ENCODE measurements around the gene KCNK13. TPM values are rescaled to one million over a fixed set of nuclear protein-coding genes. Genes with fewer than 3 reads are reported as not detected.
A peak's percentile ranks its signal among the peaks of the same experiment; 100 is the strongest.

Gene KCNK13
- total RNA-seq, 1 donor from 2014 or later: not detected

DNA sequence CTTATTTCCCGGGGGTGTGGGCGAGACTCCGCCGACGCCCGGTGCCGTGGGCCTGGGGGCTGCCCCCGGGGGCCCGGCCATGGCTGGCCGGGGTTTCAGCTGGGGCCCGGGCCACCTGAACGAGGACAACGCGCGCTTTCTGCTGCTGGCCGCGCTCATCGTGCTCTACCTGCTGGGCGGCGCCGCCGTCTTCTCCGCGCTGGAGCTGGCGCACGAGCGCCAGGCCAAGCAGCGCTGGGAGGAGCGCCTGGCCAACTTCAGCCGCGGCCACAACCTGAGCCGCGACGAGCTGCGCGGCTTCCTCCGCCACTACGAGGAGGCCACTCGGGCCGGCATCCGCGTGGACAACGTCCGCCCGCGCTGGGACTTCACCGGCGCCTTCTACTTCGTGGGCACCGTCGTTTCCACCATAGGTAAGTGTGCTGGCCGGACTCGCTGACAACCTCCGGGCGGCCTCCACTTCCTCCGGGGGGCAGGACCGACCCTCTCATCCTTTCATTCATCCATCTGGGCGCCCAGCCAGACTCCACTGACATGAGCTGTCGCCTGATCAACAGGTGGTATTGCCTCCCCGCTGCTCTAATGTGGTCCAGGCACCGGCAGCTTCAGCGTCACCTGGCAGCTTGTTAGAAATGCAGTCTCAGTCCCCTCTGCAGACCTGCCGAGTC lies 467 bp downstream of the KCNK13 start:
- H3K36me3 Mint-ChIP-seq (ENCODE audit: low read depth): peaks cover 4% of the 10 kb centered on the region
- DNase-seq (ENCODE audit: low spot score): no peak
- H3K27ac Mint-ChIP-seq (ENCODE audit: unreplicated experiment): no peak overlapping the region
- peaks cover 63% of the 10 kb centered on the region for H3K27me3 Mint-ChIP-seq (ENCODE audit: low read depth)
- H3K4me3 Mint-ChIP-seq (ENCODE audit: unreplicated experiment): peak overlapping the region; percentile 61
- TF ChIP-seq, protein P1, sequence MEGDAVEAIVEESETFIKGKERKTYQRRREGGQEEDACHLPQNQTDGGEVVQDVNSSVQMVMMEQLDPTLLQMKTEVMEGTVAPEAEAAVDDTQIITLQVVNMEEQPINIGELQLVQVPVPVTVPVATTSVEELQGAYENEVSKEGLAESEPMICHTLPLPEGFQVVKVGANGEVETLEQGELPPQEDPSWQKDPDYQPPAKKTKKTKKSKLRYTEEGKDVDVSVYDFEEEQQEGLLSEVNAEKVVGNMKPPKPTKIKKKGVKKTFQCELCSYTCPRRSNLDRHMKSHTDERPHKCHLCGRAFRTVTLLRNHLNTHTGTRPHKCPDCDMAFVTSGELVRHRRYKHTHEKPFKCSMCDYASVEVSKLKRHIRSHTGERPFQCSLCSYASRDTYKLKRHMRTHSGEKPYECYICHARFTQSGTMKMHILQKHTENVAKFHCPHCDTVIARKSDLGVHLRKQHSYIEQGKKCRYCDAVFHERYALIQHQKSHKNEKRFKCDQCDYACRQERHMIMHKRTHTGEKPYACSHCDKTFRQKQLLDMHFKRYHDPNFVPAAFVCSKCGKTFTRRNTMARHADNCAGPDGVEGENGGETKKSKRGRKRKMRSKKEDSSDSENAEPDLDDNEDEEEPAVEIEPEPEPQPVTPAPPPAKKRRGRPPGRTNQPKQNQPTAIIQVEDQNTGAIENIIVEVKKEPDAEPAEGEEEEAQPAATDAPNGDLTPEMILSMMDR (IDR thresholded peaks at IDR 0.05): no peak
- H3K9me3 Mint-ChIP-seq (ENCODE audit: low read depth): peaks cover 12% of the 10 kb centered on the region
- H3K4me1 Mint-ChIP-seq (ENCODE audit: low read depth): peaks cover 13% of the 10 kb centered on the region

DNA sequence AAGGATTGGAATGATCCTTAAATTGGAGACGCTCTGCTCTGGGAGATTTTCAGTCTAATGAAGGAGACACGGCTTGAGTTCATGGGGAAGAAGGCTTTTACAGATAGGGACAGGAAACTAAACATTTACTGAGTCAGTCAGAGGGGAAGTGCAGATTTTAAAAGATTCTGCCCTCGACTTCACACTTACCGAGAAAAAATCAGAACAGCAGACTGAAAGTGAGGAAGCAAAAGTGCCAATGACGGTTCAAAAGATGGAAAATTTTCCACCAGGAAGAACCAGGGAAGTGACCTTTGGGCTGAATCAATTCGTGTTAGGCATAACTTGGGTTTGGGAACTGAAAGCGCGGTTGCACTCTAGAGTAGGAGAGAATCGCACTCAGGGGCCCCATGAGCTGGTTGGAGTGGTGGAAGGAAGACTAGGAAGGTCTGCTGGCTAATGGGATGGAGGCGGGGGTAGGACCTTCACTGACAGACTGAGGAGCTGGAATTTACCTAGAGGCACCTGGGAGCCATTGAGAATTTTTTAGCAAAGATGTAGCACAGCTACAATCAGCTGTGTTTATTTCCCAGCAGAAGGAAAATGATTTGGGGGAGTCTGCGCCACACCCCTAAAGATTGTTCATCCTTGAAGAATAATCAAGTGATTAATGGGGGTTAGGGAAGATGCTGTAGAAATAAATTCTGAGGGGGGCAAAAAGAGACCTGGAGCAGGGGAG lies 1.2 kb downstream of the KCNK13 start:
- peak overlapping the region; percentile 61 for H3K4me3 Mint-ChIP-seq (ENCODE audit: unreplicated experiment)
- TF ChIP-seq, protein P1 (IDR thresholded peaks at IDR 0.05): no peak
- no peak for DNase-seq (ENCODE audit: low spot score)

DNA sequence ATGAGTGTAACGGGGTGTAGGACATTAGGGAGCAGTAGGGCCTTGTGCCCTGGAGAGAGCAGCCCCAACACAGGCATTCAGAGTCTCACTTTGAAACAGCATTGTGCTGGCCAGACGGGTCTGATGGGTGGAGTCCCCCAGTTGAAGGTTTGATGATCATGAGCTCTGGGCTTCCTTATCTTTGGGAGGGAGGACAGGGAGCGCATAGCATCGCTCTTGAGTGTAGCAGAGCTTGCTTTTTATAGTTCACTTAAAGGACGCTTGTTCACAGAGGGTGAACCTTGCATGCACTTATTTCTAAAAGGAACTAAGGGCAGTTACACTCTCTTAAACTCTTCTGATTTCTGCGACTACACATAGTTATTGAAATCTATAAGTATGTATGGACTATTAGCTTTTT lies 10.6 kb downstream of the KCNK13 start:
- Mint-ChIP-seq H3K9me3 (ENCODE audit: low read depth) (no peaks in the 10 kb centered on the region), H3K27ac (ENCODE audit: unreplicated experiment) (no peak overlapping the region), H3K4me1 (ENCODE audit: low read depth) (no peaks in the 10 kb centered on the region), H3K4me3 (ENCODE audit: unreplicated experiment) (no peak overlapping the region), H3K36me3 (ENCODE audit: low read depth) (peaks cover under 1% of the 10 kb centered on the region), H3K27me3 (ENCODE audit: low read depth) (peaks cover 70% of the 10 kb centered on the region)
- TF ChIP-seq, protein P1 (IDR thresholded peaks at IDR 0.05): no peak
- DNase-seq (ENCODE audit: low spot score): no peak

More for the DNA sequence above, 1.2 kb downstream of the KCNK13 start:
- Mint-ChIP-seq H3K27me3 (ENCODE audit: low read depth) (peaks cover 67% of the 10 kb centered on the region), H3K27ac (ENCODE audit: unreplicated experiment) (no peak overlapping the region), H3K9me3 (ENCODE audit: low read depth) (peaks cover 12% of the 10 kb centered on the region), H3K36me3 (ENCODE audit: low read depth) (peaks cover 4% of the 10 kb centered on the region), H3K4me1 (ENCODE audit: low read depth) (peaks cover 13% of the 10 kb centered on the region)

GRCh38 chr14:90079576-90079975 lies 17.8 kb downstream of the KCNK13 start:
- Mint-ChIP-seq H3K4me1 (ENCODE audit: low read depth) (no peaks in the 10 kb centered on the region), H3K27ac (ENCODE audit: unreplicated experiment) (no peak overlapping the region), H3K36me3 (ENCODE audit: low read depth) (peaks cover 8% of the 10 kb centered on the region), H3K27me3 (ENCODE audit: low read depth) (peaks cover 71% of the 10 kb centered on the region), H3K4me3 (ENCODE audit: unreplicated experiment) (no peak overlapping the region), H3K9me3 (ENCODE audit: low read depth) (peaks cover 5% of the 10 kb centered on the region)
- no peak for DNase-seq (ENCODE audit: low spot score)
- TF ChIP-seq, protein P1 (IDR thresholded peaks at IDR 0.05): no peak

DNA sequence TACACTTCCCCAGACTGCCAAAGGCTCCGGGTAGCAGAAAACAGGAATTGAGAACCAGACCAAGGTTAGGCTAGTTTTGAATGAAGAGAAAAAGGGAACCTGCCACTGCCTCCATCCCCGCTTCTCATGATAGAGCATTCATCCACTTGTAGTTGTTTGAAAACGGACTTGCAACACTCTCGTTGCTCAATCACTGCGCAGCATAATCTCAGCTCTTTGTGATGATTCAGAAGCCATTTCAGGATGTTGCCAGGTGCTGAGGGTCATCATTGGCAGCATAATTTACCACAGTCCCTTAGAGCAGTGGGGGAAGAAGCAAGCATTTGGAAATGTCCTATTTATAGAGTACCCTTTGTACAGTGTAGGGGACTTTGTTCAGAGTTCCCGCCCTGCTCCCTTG lies 25.6 kb downstream of the KCNK13 start:
- no peak for DNase-seq (ENCODE audit: low spot score)
- Mint-ChIP-seq H3K4me3 (ENCODE audit: unreplicated experiment) (no peak overlapping the region), H3K27me3 (ENCODE audit: low read depth) (peaks cover 39% of the 10 kb centered on the region), H3K4me1 (ENCODE audit: low read depth) (peaks cover 12% of the 10 kb centered on the region), H3K9me3 (ENCODE audit: low read depth) (peaks cover 2% of the 10 kb centered on the region), H3K36me3 (ENCODE audit: low read depth) (peaks cover 2% of the 10 kb centered on the region), H3K27ac (ENCODE audit: unreplicated experiment) (no peak overlapping the region)
- TF ChIP-seq, protein P1 (IDR thresholded peaks at IDR 0.05): no peak
